Inflammatory macrophage treated with lipopolysaccharide for 1 hour (primary cell): ENCODE results near the gene NME1.
"Not testable (repeated sequence)": the region's sequence is repeated elsewhere in the genome, so short reads cannot be mapped to it uniquely, and the experiment has no call there.

Experiments
- DNase-seq, 2 donors: peaks; one replicate each; pipeline ENCODE4 v3.0.0-alpha.2; 2020 to 2022

The NME1 gene

GRCh38 chr17:51153210-51154072 is at the start of gene NME1:
TSS of gene NME1 (plus strand) at chr17:51153559. CDS start at chr17:51155655, 2,096 bp downstream.
- DNase-seq, result peak; percentile 100

DNA sequence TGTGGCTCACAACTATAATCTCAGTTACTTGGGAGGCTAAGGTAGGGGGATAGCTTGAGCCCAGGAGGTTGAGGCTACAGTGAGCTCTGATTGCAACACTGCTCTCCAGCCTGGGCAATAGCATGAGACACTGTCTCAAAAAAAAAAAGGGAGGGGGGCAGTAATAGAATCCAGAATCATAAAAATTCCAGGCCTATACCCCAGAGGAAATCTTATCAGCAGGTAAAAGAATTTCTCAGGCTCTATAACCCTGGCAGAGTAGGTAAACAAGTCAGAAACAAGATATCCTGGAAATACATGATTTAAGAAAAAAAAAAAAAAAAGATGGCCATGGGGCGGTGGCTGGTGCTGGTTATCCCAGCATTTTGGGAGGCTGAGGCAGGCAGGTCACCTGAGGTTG is 45.6 kb upstream of the NME1 start:
- DNase-seq, result no peak

DNA sequence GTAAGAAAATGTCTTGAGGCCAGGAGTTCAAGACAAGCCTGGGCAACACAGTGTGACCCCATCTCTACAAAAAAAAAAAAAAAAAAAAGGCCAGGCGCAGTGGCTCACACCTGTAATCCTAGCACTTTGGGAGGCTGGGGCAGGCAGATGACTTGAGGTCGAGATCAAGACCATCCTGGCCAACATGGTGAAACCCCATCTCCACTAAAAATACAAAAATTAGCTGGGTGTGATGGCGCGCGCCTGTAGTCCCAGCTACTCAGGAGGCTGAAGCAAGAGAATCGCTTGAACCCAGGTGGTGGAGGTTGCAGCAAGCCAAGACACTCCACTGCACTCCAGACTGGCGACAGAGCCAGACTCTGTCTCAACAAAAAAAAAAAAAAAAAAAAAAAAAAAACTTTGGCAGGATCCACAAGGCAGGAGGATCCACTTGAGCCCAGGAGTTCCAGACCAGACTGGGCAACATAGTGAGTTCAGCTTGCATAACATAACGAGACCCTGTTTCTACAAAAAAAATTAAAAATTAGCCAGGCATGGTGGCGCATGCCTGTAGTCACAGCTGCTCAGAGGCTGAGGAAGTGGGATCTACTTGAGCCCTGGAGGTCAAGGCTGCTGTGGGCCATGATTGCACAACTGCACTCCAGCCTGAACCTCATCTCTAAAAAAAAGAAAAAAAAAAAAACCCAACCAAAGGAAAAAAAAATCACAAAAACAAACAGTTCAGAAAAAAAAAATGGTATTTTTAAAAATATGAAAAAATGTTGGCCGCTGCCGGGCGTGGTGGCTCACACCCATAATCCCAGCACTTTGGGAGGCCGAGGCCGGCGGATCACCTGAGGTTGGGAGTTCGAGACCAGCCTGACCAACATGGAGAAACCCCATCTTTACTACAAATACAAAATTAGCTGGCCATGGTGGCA is 40.8 kb upstream of the NME1 start:
- peak; percentile 41 to 44 for DNase-seq

DNA sequence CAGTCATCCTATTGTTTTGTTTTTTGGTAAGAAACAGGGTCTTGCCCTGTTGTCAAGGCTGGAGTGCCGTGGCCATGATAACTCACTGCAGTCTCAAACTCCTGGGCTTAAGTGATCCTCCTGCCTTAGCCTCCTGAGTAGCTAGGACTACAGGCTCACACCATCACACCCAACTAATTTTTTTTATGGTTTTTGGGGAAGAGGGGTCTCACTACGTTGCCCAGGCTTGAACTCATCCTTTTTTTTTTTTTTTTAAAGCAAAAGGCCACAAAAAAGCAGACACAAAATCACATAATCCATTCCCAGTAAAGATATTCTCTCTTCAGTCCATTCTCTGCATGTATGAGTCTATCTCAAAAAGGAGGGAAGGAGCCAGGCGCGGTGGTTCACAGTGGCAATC is 38.2 kb upstream of the NME1 start:
- DNase-seq, result no peak

- no peak for DNase-seq
Measured at GRCh38 chr17:51118330-51119195, 34.8 kb upstream of the NME1 start.

- peak; percentile 44 to 45 for DNase-seq
Measured at GRCh38 chr17:51119415-51120356, 33.7 kb upstream of the NME1 start.

GRCh38 chr17:51120357-51120738 is 33.0 kb upstream of the NME1 start:
- DNase-seq, result no peak

GRCh38 chr17:51120739-51121619 is 32.4 kb upstream of the NME1 start, which contains the start of gene SPAG9:
TSS of gene SPAG9 (minus strand) at chr17:51120868. CDS start at chr17:51120656, 212 bp downstream.
- DNase-seq, result peak; percentile 97

GRCh38 chr17:51121620-51122472 is 31.5 kb upstream of the NME1 start:
- DNase-seq, result peak; percentile 99 to 100

- DNase-seq, result not testable (repeated sequence)
Measured at GRCh38 chr17:51122473-51123115, 30.8 kb upstream of the NME1 start.

DNA sequence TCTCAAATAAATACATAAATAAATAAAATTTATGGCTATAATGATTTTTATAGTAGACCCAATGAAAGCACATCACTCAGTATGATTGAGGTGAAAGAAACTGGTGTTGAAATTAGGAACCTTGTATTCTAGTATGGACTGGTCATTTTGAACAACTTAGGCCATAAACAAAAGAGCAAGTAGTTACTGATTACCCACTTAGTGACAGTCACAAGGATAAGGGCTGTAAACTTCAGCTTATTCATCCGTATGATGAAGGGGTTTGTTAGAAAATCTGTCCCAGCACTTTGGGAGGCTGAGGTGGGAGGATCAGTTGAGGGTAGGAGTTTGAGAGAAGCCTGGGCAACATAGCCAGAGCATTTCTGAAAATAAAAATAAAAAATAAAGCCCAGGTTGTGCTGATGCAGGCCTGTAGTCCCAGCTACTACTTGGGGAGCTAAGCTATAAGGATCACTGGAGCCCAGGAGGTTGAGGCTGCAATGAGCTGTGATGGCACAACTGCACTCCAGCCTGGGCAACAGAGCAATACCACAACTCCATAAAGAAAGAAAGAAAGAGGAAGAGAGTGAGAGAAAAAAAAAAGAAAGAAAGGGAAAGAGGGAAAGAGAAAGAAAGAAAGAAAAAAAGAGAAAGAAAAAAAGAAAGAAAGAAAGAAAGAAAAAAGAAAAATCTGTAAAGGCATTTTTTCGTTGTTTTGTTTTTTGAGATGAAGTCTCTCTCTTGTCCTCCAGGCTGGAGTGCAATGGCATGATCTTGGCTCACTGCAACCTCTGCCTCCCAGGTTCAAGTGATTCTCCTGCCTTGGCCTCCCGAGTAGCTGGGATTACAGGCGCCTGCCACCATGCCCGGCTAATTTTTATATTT is 28.5 kb upstream of the NME1 start:
- DNase-seq, result no peak

- peak; percentile 77 to 81 for DNase-seq
Measured at GRCh38 chr17:51128076-51128475, 25.3 kb upstream of the NME1 start.

GRCh38 chr17:51132964-51133319 is 20.4 kb upstream of the NME1 start:
- peak in 1 of 2 donors; percentile 39 for DNase-seq

GRCh38 chr17:51133365-51133764 is 20.0 kb upstream of the NME1 start:
- no peak for DNase-seq

DNA sequence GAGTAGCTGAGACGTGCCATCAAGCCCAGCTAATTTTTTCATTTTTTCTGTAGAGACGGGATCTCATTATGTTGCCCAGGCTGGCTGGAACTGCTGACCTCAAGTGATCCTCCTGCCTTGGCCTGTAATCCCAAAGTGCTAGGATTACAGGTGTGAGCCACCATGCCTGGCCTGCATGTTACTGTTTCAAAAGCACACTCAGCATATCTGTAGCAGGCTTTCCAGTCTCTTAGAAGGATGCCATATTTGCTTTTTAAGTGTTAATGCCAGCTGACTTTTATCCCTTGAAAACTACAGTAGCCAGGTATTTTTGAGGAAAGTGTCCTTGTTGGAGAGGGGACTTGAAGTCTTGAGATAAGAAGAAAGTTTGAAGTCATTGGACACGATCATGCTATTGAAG is 17.4 kb upstream of the NME1 start:
- no peak for DNase-seq

DNA sequence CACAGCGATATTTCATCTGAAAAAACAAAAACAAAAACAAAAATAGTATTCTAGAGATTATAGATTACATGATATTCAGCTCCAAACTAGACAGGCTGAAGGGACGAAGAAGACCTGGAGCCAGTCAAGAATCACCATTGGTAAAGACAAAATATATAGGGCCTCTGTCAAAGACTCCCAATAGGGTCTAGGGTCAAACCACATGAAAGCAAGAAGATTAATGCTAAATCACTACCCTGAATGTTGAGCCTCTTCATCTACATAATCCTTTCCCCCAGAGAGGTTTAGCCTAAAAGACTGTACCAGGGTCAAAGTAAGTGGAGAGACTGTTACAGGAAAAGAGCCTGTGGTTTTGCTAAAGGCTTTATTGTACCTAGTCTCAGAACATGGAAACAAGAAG is 10.8 kb upstream of the NME1 start:
- no peak for DNase-seq

DNA sequence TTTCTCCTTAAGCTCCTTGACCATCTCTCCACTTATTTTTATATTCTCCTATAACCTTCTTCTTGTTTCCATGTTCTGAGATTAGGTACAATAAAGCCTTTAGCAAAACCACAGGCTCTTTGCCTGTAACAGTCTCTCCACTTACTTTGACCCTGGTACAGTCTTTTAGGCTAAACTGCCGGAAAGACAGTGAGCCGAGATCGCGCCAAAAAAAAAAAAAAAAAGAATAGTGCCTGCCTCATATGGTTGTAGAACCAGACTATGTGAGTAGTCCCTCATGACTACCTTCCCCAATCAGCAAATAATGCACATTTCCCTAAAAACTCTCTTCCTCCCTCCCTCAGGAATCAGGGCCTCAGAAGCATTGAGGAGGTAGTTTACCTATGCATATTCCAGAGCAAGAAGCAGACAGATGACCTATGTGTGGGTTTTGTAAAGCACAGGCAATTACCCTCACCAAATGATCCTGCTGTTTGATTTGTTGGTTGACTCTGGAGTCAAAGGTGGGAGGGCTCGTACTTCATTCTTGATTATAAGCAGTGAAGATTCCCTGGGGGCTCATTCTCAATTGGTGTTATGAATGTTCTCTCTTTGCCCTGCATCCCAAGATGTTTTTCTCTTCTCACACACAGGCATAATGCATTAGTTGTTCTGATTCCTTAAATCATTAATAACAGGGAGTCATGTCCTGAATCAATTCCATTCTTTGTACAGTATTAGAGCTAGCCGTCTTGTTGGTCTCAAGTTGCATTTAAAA is 8.9 kb upstream of the NME1 start:
- DNase-seq, result no peak
